Right renal pelvis (tissue), 4 donors: ENCODE results near the gene LSM14A. TPM values are rescaled to one million over a fixed set of nuclear protein-coding genes. Genes with fewer than 3 reads are reported as not detected.

ENCODE experiments used
- DNase-seq, 4 donors: peaks; one replicate each; pipeline ENCODE4 v3.0.0-alpha.2; 2013; ENCODE audit warnings: low read depth in 4 of 4, low spot score in 3 of 4, missing footprints in 1 of 4
- polyA plus RNA-seq, 4 donors: library from polyadenylated mRNA; unstranded; fragments of 120-200 nt; gene quantifications; one replicate each; pipeline ENCODE4 v1.2.1, GENCODE V29; 2013; ENCODE audit not compliant: insufficient read length in 4 of 4

The LSM14A gene
- polyA plus RNA-seq, 4 donors = 165 to 190 (median 185) TPM

- DNase-seq = no peak
Observed at GRCh38 chr19:34277244-34277643, 104.9 kb downstream of the LSM14A start.

GRCh38 chr19:34278783-34279182, 106.5 kb downstream of the LSM14A start:
- no peak for DNase-seq

Other genes starting within 250 kb of the LSM14A start
- 10 to 100 TPM; 35.6 to 44.0 (median 41.8) TPM for gene GARRE1, start 82.0 kb downstream of the LSM14A start, polyA plus RNA-seq
- gene GPI, start 192.7 kb downstream of the LSM14A start, polyA plus RNA-seq = 100 to 1,000 TPM; 151 to 181 (median 165) TPM
- gene PDCD2L, start 231.9 kb downstream of the LSM14A start, polyA plus RNA-seq = 10 to 100 TPM; 12.9 to 18.4 (median 15.3) TPM